T-helper 9 cell (primary cell): ENCODE measurements around the gene DARS2.
"Not testable (repeated sequence)": the region's sequence is repeated elsewhere in the genome, so short reads cannot be mapped to it uniquely, and the experiment has no call there.

Experiments used
- DNase-seq: peaks from one replicate; pipeline ENCODE4 v3.0.0-alpha.2; 2020

The DARS2 gene

GRCh38 chr1:173862769-173863223, 38.3 kb downstream of the DARS2 start:
- no peak for DNase-seq

- DNase-seq: no peak
Observed at GRCh38 chr1:173863224-173864161, 39.0 kb downstream of the DARS2 start.

GRCh38 chr1:173864179-173864867, 39.9 kb downstream of the DARS2 start:
- no peak for DNase-seq

GRCh38 chr1:173865468-173866164, 41.1 kb downstream of the DARS2 start:
- no peak for DNase-seq

GRCh38 chr1:173866413-173867115, 42.1 kb downstream of the DARS2 start:
- DNase-seq: no peak

GRCh38 chr1:173867141-173867752, 42.8 kb downstream of the DARS2 start:
- DNase-seq: no peak

- peak; percentile 98 for DNase-seq
Observed at GRCh38 chr1:173867753-173868265, 43.3 kb downstream of the DARS2 start, which contains the start of gene GAS5. Gene GAS5, minus strand, starts transcription at chr1:173867989.

GRCh38 chr1:173868266-173869020, 44.0 kb downstream of the DARS2 start, which contains the start of gene ZBTB37:
Gene ZBTB37, plus strand, starts transcription at chr1:173868380. Its CDS starts 1,846 bp downstream, at chr1:173870226.
- peak; percentile 89 for DNase-seq

- DNase-seq: no peak
Observed at GRCh38 chr1:173869021-173869359, 44.5 kb downstream of the DARS2 start.

GRCh38 chr1:173870252-173871075, 46.0 kb downstream of the DARS2 start:
- DNase-seq: no peak

GRCh38 chr1:173871091-173871490, 46.6 kb downstream of the DARS2 start:
- DNase-seq: no peak

- no peak for DNase-seq
Observed at GRCh38 chr1:173871500-173871899, 47.0 kb downstream of the DARS2 start.

GRCh38 chr1:173876732-173877131, 52.3 kb downstream of the DARS2 start:
- no peak for DNase-seq

- no peak for DNase-seq
Observed at GRCh38 chr1:173878251-173878650, 53.8 kb downstream of the DARS2 start.

- DNase-seq: not testable (repeated sequence)
Observed at GRCh38 chr1:173881117-173881516, 56.6 kb downstream of the DARS2 start.

GRCh38 chr1:173884701-173885100, 60.2 kb downstream of the DARS2 start:
- no peak for DNase-seq

- DNase-seq: no peak
Observed at GRCh38 chr1:173886746-173887611, 62.5 kb downstream of the DARS2 start.

- no peak for DNase-seq
Observed at GRCh38 chr1:173887627-173888026, 63.2 kb downstream of the DARS2 start.

GRCh38 chr1:173888749-173889148, 64.3 kb downstream of the DARS2 start:
- DNase-seq: no peak
